Naive thymus-derived CD4-positive, alpha-beta T cell (primary cell): ENCODE data around the gene ADM. TPM values are rescaled to one million over a fixed set of nuclear protein-coding genes. Genes with fewer than 3 reads are reported as not detected.

Source experiments
- ATAC-seq: fragments of 150-1000 bp; cut with Tn5 transposase; 2 replicates; pipeline ENCODE4 v1.10.0; 2021; ENCODE audit warnings: mild to moderate bottlenecking, moderate library complexity
- CTCF ChIA-PET: fragments of 350-600 bp; sonication (Branson Sonifier 250); formaldehyde crosslinking; loops from one replicate; lab custom pipeline; 2021; ENCODE audit warnings: antibody characterized with exemption; lab: Charles Lee
- POLR2A ChIA-PET: fragments of 350-600 bp; sonication (Branson Sonifier 250); formaldehyde crosslinking; loops from one replicate; lab custom pipeline; 2021; ENCODE audit warnings: antibody characterized with exemption, inconsistent platforms; lab: Charles Lee
- DNase-seq, 9 donors: peaks; one replicate each; pipeline versions ENCODE4 v3.0.0 to v3.0.0-alpha.2; 2020 to 2022; ENCODE audit warnings: mixed read lengths in 1 of 9
- H3K27ac ChIP-seq: one replicate; pipeline ENCODE4 v1.7.0; 2013; ENCODE audit warnings: mild to moderate bottlenecking, low read depth, low read length, moderate library complexity
- H3K27me3 ChIP-seq, 2 donors: one replicate each; pipeline ENCODE4 v1.7.0; 2013; ENCODE audit warnings: low read length in 2 of 2, mild to moderate bottlenecking in 2 of 2, moderate library complexity in 2 of 2; ENCODE audit not compliant: control insufficient read depth in 2 of 2, insufficient read depth in 2 of 2
- H3K36me3 ChIP-seq, 3 experiments: 1 replicate in 2 of 3; 2 replicates in 1 of 3; pipeline ENCODE4 v1.7.0; 2013; ENCODE audit warnings: low read length in 3 of 3, mild to moderate bottlenecking in 3 of 3, moderate library complexity in 1 of 3; ENCODE audit not compliant: insufficient read depth in 3 of 3, control insufficient read depth in 2 of 3
- H3K4me1 ChIP-seq, 2 donors: one replicate each; pipeline ENCODE4 v1.7.0; 2013; ENCODE audit warnings: low read length in 2 of 2, mild to moderate bottlenecking in 2 of 2, moderate library complexity in 1 of 2; ENCODE audit not compliant: control insufficient read depth in 2 of 2, insufficient read depth in 2 of 2
- H3K4me3 ChIP-seq: 2 replicates; pipeline ENCODE4 v1.7.0; 2013; ENCODE audit warnings: mild to moderate bottlenecking, low read length
- H3K9me3 ChIP-seq, 3 experiments: 1 replicate in 2 of 3; 2 replicates in 1 of 3; pipeline ENCODE4 v1.7.0; 2013; ENCODE audit warnings: low read length in 3 of 3; ENCODE audit not compliant: control insufficient read depth in 2 of 3
- H3K27ac Mint-ChIP-seq, 9 donors: one replicate each; pipeline ENCODE4 v1.8.0; 2020 to 2022; ENCODE audit warnings: mixed read lengths in 9 of 9, mild to moderate bottlenecking in 8 of 9, moderate library complexity in 5 of 9, inconsistent platforms in 2 of 9
- H3K27me3 Mint-ChIP-seq, 5 donors: one replicate each; pipeline ENCODE4 v1.8.0; 2021 to 2022; ENCODE audit warnings: mixed read lengths in 5 of 5, mild to moderate bottlenecking in 1 of 5
- H3K36me3 Mint-ChIP-seq, 5 donors: one replicate each; pipeline ENCODE4 v1.8.0; 2020 to 2022; ENCODE audit warnings: mixed read lengths in 5 of 5, mild to moderate bottlenecking in 3 of 5, inconsistent platforms in 1 of 5
- H3K4me1 Mint-ChIP-seq, 7 donors: one replicate each; pipeline ENCODE4 v1.8.0; 2020 to 2022; ENCODE audit warnings: mixed read lengths in 7 of 7, mild to moderate bottlenecking in 3 of 7, inconsistent platforms in 1 of 7
- H3K4me3 Mint-ChIP-seq, 10 donors: one replicate each; pipeline ENCODE4 v1.8.0; 2020 to 2022; ENCODE audit warnings: mild to moderate bottlenecking in 10 of 10, mixed read lengths in 10 of 10, moderate library complexity in 6 of 10, inconsistent platforms in 2 of 10
- H3K9me3 Mint-ChIP-seq, 11 donors: one replicate each; pipeline ENCODE4 v1.8.0; 2020 to 2022; ENCODE audit warnings: mixed read lengths in 11 of 11, mild to moderate bottlenecking in 4 of 11, inconsistent platforms in 1 of 11, moderate library complexity in 1 of 11
- intact Hi-C, 2 donors: fragments of 100-400 bp; cut with micrococcal nuclease; formaldehyde crosslinking; loops; one replicate each; pipeline ENCODE4 v1.15.1; 2023
- polyA plus RNA-seq, 2 donors: library from polyadenylated mRNA; unstranded; fragments of 300-500 nt; fragmentation: Illumina TruSeq; gene quantifications; one replicate each; pipeline ENCODE4 v1.2.3, GENCODE V29; 2021
- total RNA-seq, 6 experiments: library from RNA in 5 of 6; stranded (reverse) in 5 of 6; gene quantifications; 1 replicate in 5 of 6; 2 replicates in 1 of 6; pipeline ENCODE4 v1.2.3 and lab custom pipeline; 2021 to 2026

Gene ADM
- total and polyA plus RNA-seq, 7 experiments from 2014 or later, result 0.19 to 27.2 (median 3.8) TPM; not detected in 2

GRCh38 chr11:10324474-10324873 lies 19.6 kb downstream of the ADM start:
- ChIA-PET CTCF (interaction anchor here (0.6 to 2.0 kb wide), 8 partner anchors 21 to 571 kb away, joined by 3 to 9 read pairs (median 3); no protein-coding TSS in a partner anchor), POLR2A (no interaction called here)
- H3K4me3 ChIP-seq, result no peak overlapping the region
- no peaks in the 10 kb centered on the region for H3K4me1 ChIP-seq
- intact Hi-C loops, result loop anchor here (5.0 kb wide), 3 partner anchors 352 to 1307 kb away; no protein-coding TSS in a partner anchor
- H3K36me3 ChIP-seq, result no peaks in the 10 kb centered on the region
- H3K27ac ChIP-seq, result no peak overlapping the region
- Mint-ChIP-seq H3K4me1 (peaks cover 0 to 6% (median 0%) of the 10 kb centered on the region in 7 donors), H3K9me3 (no peaks in the 10 kb centered on the region), H3K27ac (peak overlapping the region in 1 of 9 donors; percentile 4), H3K27me3 (peaks cover 4 to 30% (median 8%) of the 10 kb centered on the region in 5 donors), H3K4me3 (no peak overlapping the region), H3K36me3 (no peaks in the 10 kb centered on the region)
- ATAC-seq (no peak), DNase-seq (no peak)
- no peaks in the 10 kb centered on the region for H3K9me3 ChIP-seq
- H3K27me3 ChIP-seq, result no peaks in the 10 kb centered on the region

GRCh38 chr11:10325277-10326011 lies 20.6 kb downstream of the ADM start:
- DNase-seq, result no peak

GRCh38 chr11:10326012-10326964 lies 21.4 kb downstream of the ADM start:
- no peaks in the 10 kb centered on the region for H3K36me3 ChIP-seq
- no peak overlapping the region for H3K27ac ChIP-seq
- Mint-ChIP-seq H3K9me3 (no peaks in the 10 kb centered on the region), H3K27ac (no peak overlapping the region), H3K36me3 (no peaks in the 10 kb centered on the region), H3K27me3 (peaks cover 4 to 33% (median 8%) of the 10 kb centered on the region in 5 donors), H3K4me1 (peaks cover 0 to 6% (median 0%) of the 10 kb centered on the region in 7 donors), H3K4me3 (no peak overlapping the region)
- ATAC-seq (no peak), DNase-seq (no peak)
- no peaks in the 10 kb centered on the region for H3K27me3 ChIP-seq
- intact Hi-C loops, result no loop called here
- no peak overlapping the region for H3K4me3 ChIP-seq
- no peaks in the 10 kb centered on the region for H3K4me1 ChIP-seq
- ChIA-PET POLR2A (no interaction called here), CTCF (no interaction called here)
- no peaks in the 10 kb centered on the region for H3K9me3 ChIP-seq

More at GRCh38 chr11:10325277-10326011, 20.6 kb downstream of the ADM start:
- peaks cover 4 to 33% (median 8%) of the 10 kb centered on the region in 5 donors for H3K27me3 Mint-ChIP-seq
- Histone ChIP-seq H3K4me1 (no peaks in the 10 kb centered on the region), H3K36me3 (no peaks in the 10 kb centered on the region), H3K4me3 (no peak overlapping the region), H3K27ac (no peak overlapping the region), H3K27me3 (no peaks in the 10 kb centered on the region), H3K9me3 (no peaks in the 10 kb centered on the region)
- intact Hi-C loops, result no loop called here
- peaks cover 0 to 6% (median 0%) of the 10 kb centered on the region in 7 donors for H3K4me1 Mint-ChIP-seq
- ChIA-PET POLR2A (no interaction called here), CTCF (interaction anchor here (0.7 to 1.3 kb wide), 2 partner anchors 118 to 790 kb away, joined by 3 read pairs; no protein-coding TSS in a partner anchor)
- H3K27ac Mint-ChIP-seq, result no peak overlapping the region
- H3K36me3 Mint-ChIP-seq, result no peaks in the 10 kb centered on the region
- no peak overlapping the region for H3K4me3 Mint-ChIP-seq
- ATAC-seq, result no peak
- no peaks in the 10 kb centered on the region for H3K9me3 Mint-ChIP-seq

- Mint-ChIP-seq H3K4me1 (peaks cover 0 to 6% (median 0%) of the 10 kb centered on the region in 7 donors), H3K27ac (no peak overlapping the region), H3K9me3 (no peaks in the 10 kb centered on the region), H3K27me3 (peaks cover 6 to 33% (median 11%) of the 10 kb centered on the region in 5 donors), H3K4me3 (no peak overlapping the region), H3K36me3 (no peaks in the 10 kb centered on the region)
- H3K9me3 ChIP-seq, result no peaks in the 10 kb centered on the region
- intact Hi-C loops, result no loop called here
- no peak overlapping the region for H3K4me3 ChIP-seq
- CTCF ChIA-PET, result no interaction called here
- no peaks in the 10 kb centered on the region for H3K36me3 ChIP-seq
- DNase-seq, result no peak
- no peaks in the 10 kb centered on the region for H3K27me3 ChIP-seq
- H3K27ac ChIP-seq, result no peak overlapping the region
- POLR2A ChIA-PET, result no interaction called here
- H3K4me1 ChIP-seq, result no peaks in the 10 kb centered on the region
- ATAC-seq, result no peak
Observed at GRCh38 chr11:10327254-10327653, 22.4 kb downstream of the ADM start.

- no peaks in the 10 kb centered on the region for H3K4me1 Mint-ChIP-seq
- H3K9me3 Mint-ChIP-seq, result peaks cover 0 to 2% (median 0%) of the 10 kb centered on the region in 11 donors
- peaks cover 2 to 35% (median 8%) of the 10 kb centered on the region in 5 donors for H3K27me3 Mint-ChIP-seq
- intact Hi-C loops, result no loop called here
- ATAC-seq (peak; percentile 57), DNase-seq (no peak)
- H3K27ac ChIP-seq, result no peak overlapping the region
- H3K27ac Mint-ChIP-seq, result no peak overlapping the region
- ChIA-PET CTCF (interaction anchor here (0.7 to 1.0 kb wide), 2 partner anchors 20 to 1250 kb away, joined by 3 to 4 read pairs; no protein-coding TSS in a partner anchor), POLR2A (no interaction called here)
- no peaks in the 10 kb centered on the region for H3K36me3 ChIP-seq
- no peak overlapping the region for H3K4me3 Mint-ChIP-seq
- no peaks in the 10 kb centered on the region for H3K9me3 ChIP-seq
- H3K36me3 Mint-ChIP-seq, result no peaks in the 10 kb centered on the region
- H3K27me3 ChIP-seq, result no peaks in the 10 kb centered on the region
- no peaks in the 10 kb centered on the region for H3K4me1 ChIP-seq
- H3K4me3 ChIP-seq, result no peak overlapping the region
Observed at GRCh38 chr11:10328314-10329098, 23.6 kb downstream of the ADM start.

GRCh38 chr11:10329356-10329755 lies 24.5 kb downstream of the ADM start:
- intact Hi-C loops, result no loop called here
- Mint-ChIP-seq H3K4me3 (no peak overlapping the region), H3K9me3 (peaks cover 0 to 2% (median 0%) of the 10 kb centered on the region in 11 donors), H3K27ac (no peak overlapping the region), H3K4me1 (no peaks in the 10 kb centered on the region), H3K27me3 (peaks cover 2 to 38% (median 8%) of the 10 kb centered on the region in 5 donors), H3K36me3 (no peaks in the 10 kb centered on the region)
- H3K36me3 ChIP-seq, result no peaks in the 10 kb centered on the region
- no peaks in the 10 kb centered on the region for H3K4me1 ChIP-seq
- DNase-seq (no peak), ATAC-seq (no peak)
- H3K4me3 ChIP-seq, result no peak overlapping the region
- H3K9me3 ChIP-seq, result no peaks in the 10 kb centered on the region
- ChIA-PET POLR2A (interaction anchor here (0.6 kb wide), 1 partner anchor 122 kb away, joined by 3 read pairs; no protein-coding TSS in a partner anchor), CTCF (no interaction called here)
- no peaks in the 10 kb centered on the region for H3K27me3 ChIP-seq
- H3K27ac ChIP-seq, result no peak overlapping the region
